HG03039 (cell line): ENCODE results near the gene TMPRSS5.
"Not testable (repeated sequence)": the region's sequence is repeated elsewhere in the genome, so short reads cannot be mapped to it uniquely, and the experiment has no call there.

ENCODE experiments used
- ATAC-seq: cut with Tn5 transposase; IDR thresholded peaks from one replicate; pipeline ENCODE4 v1.9.1; 2021; ENCODE audit warnings: mild to moderate bottlenecking, moderate library complexity; ENCODE audit not compliant: unreplicated experiment

Gene TMPRSS5

GRCh38 chr11:113705871-113706655 is at the start of gene TMPRSS5:
Gene TMPRSS5, minus strand, starts transcription at chr11:113706308. Its CDS starts 84 bp downstream, at chr11:113706224.
- no peak for ATAC-seq

GRCh38 chr11:113752932-113753331 is 46.8 kb upstream of the TMPRSS5 start:
- no peak for ATAC-seq

GRCh38 chr11:113736323-113736722 is 30.2 kb upstream of the TMPRSS5 start:
- no peak for ATAC-seq

GRCh38 chr11:113732092-113732491 is 26.0 kb upstream of the TMPRSS5 start:
- no peak for ATAC-seq

- ATAC-seq, result no peak
Measured at GRCh38 chr11:113730887-113731726, 25.0 kb upstream of the TMPRSS5 start.

- no peak for ATAC-seq
Measured at GRCh38 chr11:113729456-113729855, 23.3 kb upstream of the TMPRSS5 start.

- ATAC-seq, result no peak
Measured at GRCh38 chr11:113728814-113729213, 22.7 kb upstream of the TMPRSS5 start.

GRCh38 chr11:113725913-113726312 is 19.8 kb upstream of the TMPRSS5 start:
- ATAC-seq, result no peak

GRCh38 chr11:113725407-113725806 is 19.3 kb upstream of the TMPRSS5 start:
- no peak for ATAC-seq

- no peak for ATAC-seq
Measured at GRCh38 chr11:113724778-113725177, 18.7 kb upstream of the TMPRSS5 start.

- ATAC-seq, result no peak
Measured at GRCh38 chr11:113723787-113724186, 17.7 kb upstream of the TMPRSS5 start.

- no peak for ATAC-seq
Measured at GRCh38 chr11:113722934-113723333, 16.8 kb upstream of the TMPRSS5 start.

GRCh38 chr11:113722221-113722620 is 16.1 kb upstream of the TMPRSS5 start:
- ATAC-seq, result no peak

GRCh38 chr11:113721462-113722066 is 15.5 kb upstream of the TMPRSS5 start:
- ATAC-seq, result no peak

- ATAC-seq, result not testable (repeated sequence)
Measured at GRCh38 chr11:113720478-113720877, 14.4 kb upstream of the TMPRSS5 start.

- no peak for ATAC-seq
Measured at GRCh38 chr11:113715882-113716625, 9.9 kb upstream of the TMPRSS5 start.

- no peak for ATAC-seq
Measured at GRCh38 chr11:113715273-113715672, 9.2 kb upstream of the TMPRSS5 start.

GRCh38 chr11:113710989-113711388 is 4.9 kb upstream of the TMPRSS5 start:
- no peak for ATAC-seq

- not testable (repeated sequence) for ATAC-seq
Measured at GRCh38 chr11:113703551-113703950, 2.6 kb downstream of the TMPRSS5 start.

GRCh38 chr11:113701491-113701890 is 4.6 kb downstream of the TMPRSS5 start:
- ATAC-seq, result no peak

GRCh38 chr11:113698515-113698914 is 7.6 kb downstream of the TMPRSS5 start:
- ATAC-seq, result no peak
